ENCODE results near the gene SCT. TPM values are rescaled to one million over a fixed set of nuclear protein-coding genes. Genes with fewer than 3 reads are reported as not detected.

Gene SCT
- total and polyA plus RNA-seq, 2 experiments from 2014 or later: 4.3 to 8.9 TPM

GRCh38 chr11:623349-623869 lies 3.6 kb downstream of the SCT start:
- Histone ChIP-seq H3K4me3 (no peak overlapping the region), H3K4me1 (ENCODE audit: low read depth) (peaks cover 1% of the 10 kb centered on the region), H3K36me3 (no peaks in the 10 kb centered on the region), H3K27me3 (peaks cover 2% of the 10 kb centered on the region), H3K27ac (no peak overlapping the region), H3K9me3 (ENCODE audit: low read depth) (no peaks in the 10 kb centered on the region)
- TF ChIP-seq CTCF (IDR thresholded peaks at IDR 0.05; ENCODE audit: low read depth, low read length): no peak
- no peak for DNase-seq (ENCODE audit: low read depth in 1 of 2, low spot score in 1 of 2)

- no peak for DNase-seq (ENCODE audit: low read depth in 1 of 2, low spot score in 1 of 2)
- no peak for TF ChIP-seq CTCF (IDR thresholded peaks at IDR 0.05; ENCODE audit: low read depth, low read length)
- peaks cover 2% of the 10 kb centered on the region for H3K27me3 ChIP-seq
- H3K4me1 ChIP-seq (ENCODE audit: low read depth): no peaks in the 10 kb centered on the region
- H3K27ac ChIP-seq: no peak overlapping the region
- H3K9me3 ChIP-seq (ENCODE audit: low read depth): no peaks in the 10 kb centered on the region
- no peak overlapping the region for H3K4me3 ChIP-seq
- H3K36me3 ChIP-seq: peaks cover 2% of the 10 kb centered on the region
Measured at GRCh38 chr11:621838-622237, 5.1 kb downstream of the SCT start.

- Histone ChIP-seq H3K4me3 (no peak overlapping the region), H3K27ac (no peak overlapping the region), H3K4me1 (ENCODE audit: low read depth) (peaks cover 2% of the 10 kb centered on the region), H3K27me3 (no peaks in the 10 kb centered on the region), H3K36me3 (peaks cover 2% of the 10 kb centered on the region), H3K9me3 (ENCODE audit: low read depth) (no peaks in the 10 kb centered on the region)
- DNase-seq (ENCODE audit: low read depth in 1 of 2, low spot score in 1 of 2): no peak
- no peak for TF ChIP-seq CTCF (IDR thresholded peaks at IDR 0.05; ENCODE audit: low read depth, low read length)
Measured at GRCh38 chr11:620935-621814, 5.8 kb downstream of the SCT start.

- no peak for TF ChIP-seq CTCF (IDR thresholded peaks at IDR 0.05; ENCODE audit: low read depth, low read length)
- H3K27me3 ChIP-seq: no peaks in the 10 kb centered on the region
- no peaks in the 10 kb centered on the region for H3K9me3 ChIP-seq (ENCODE audit: low read depth)
- no peak for DNase-seq (ENCODE audit: low read depth in 1 of 2, low spot score in 1 of 2)
- no peak overlapping the region for H3K4me3 ChIP-seq
- H3K27ac ChIP-seq: no peak overlapping the region
- H3K36me3 ChIP-seq: peaks cover 2% of the 10 kb centered on the region
- H3K4me1 ChIP-seq (ENCODE audit: low read depth): peaks cover 4% of the 10 kb centered on the region
Measured at GRCh38 chr11:620201-620600, 6.8 kb downstream of the SCT start.

- no peak overlapping the region for H3K27ac ChIP-seq
- DNase-seq (ENCODE audit: low read depth in 1 of 2, low spot score in 1 of 2): no peak
Measured at GRCh38 chr11:619628-620050, 7.3 kb downstream of the SCT start.

More at GRCh38 chr11:619628-620050, 7.3 kb downstream of the SCT start:
- Histone ChIP-seq H3K27me3 (no peaks in the 10 kb centered on the region), H3K9me3 (ENCODE audit: low read depth) (no peaks in the 10 kb centered on the region), H3K4me3 (no peak overlapping the region), H3K36me3 (peaks cover 2% of the 10 kb centered on the region), H3K4me1 (ENCODE audit: low read depth) (peaks cover 4% of the 10 kb centered on the region)
- no peak for TF ChIP-seq CTCF (IDR thresholded peaks at IDR 0.05; ENCODE audit: low read depth, low read length)

All from cardiac muscle cell (in vitro differentiated cells and primary cell).